ENCODE data around the gene KRTAP4-16.
"Not testable (repeated sequence)": the region's sequence is repeated elsewhere in the genome, so short reads cannot be mapped to it uniquely, and the experiment has no call there.

Gene KRTAP4-16

DNA sequence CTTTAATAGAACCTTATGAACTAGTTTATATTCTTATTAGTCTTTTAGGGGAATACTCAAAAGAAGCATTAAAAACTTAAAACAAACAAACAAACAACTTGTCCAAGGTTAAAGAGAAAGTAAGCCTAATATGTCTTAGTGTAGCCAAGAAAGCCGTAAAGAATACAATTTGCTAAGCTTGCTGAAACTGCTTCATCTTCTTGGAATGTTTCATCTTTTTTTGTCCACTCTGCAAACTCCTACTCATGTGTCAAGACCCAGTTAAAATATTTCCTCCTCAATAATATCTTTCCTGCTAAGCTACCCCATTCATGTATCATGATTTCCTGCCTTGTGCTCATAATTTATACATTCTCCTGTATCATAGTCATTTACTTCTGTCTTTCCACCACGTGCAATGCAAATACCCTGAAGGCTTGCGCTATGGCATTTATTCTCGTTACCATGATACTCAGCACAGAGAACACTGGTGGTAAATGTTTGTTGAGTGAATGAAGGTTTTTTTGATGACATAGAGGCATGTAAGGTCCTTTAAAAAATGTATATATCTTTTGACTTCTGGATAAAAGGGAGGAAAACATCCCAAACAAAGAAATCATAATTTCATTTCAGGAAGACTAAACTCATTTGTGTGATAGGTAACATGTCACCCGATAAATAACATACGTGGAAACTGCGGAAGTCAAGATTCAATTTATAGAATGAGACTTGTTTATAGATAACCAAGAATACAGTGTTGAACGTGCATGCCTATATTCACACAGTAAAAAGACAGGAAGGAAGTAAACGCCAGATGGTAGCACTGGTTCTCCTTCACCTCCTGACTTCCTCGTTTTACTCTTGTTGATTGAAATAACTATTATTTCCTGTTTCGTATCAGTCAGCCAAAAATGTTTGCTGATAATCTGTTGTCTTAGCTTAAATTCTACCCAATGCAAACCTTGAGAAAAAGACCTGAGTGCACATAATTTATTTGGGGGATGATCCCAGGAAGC is 18.0 kb upstream of the KRTAP4-16 start:
- DNase-seq (ENCODE audit: low spot score) = not testable (repeated sequence)

DNA sequence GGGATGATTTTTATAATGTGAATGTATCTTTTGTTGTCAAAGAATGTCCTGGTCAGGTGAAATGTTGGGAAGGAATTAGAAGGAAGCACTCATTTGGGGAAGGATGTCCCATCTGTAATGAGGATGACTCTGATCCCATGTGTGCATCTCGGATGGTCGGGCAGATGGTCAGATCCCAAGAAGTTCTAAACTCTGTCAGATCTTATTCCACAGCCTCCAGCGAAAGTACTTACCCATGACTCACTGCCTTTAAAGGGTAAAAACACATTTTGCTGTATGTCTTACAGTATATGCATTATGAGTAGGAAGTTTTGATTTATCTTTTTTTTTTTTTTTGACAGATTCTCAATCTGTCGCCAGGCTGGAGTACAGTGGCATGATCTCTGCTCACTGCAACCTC is 16.7 kb upstream of the KRTAP4-16 start:
- DNase-seq (ENCODE audit: low spot score) = no peak

DNA sequence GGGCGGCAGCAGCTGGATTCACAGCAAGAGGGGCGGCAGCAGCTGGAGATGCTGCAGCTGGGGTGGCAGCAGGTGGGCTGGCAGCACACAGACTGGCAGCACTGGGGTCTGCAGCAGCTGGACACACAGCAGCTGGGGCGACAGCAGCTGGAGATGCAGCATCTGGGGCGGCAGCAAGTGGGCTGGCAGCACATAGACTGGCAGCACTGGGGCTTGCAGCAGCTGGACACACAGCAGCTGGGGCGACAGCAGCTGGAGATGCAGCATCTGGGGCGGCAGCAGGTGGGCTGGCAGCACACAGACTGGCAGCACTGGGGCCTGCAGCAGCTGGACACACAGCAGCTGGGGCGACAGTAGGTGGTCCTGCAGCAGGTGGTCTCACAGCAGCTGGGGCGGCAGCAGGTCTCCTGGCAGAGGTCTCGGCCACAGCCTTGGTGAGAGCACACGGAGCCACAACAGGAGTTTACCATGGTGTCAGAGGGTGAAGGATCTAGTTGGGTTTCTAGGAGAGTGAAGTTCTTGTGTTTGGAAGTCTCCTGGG is 15.9 kb upstream of the KRTAP4-16 start, which contains the start of gene KRTAP4-11:
TSS of gene KRTAP4-11 (minus strand) at position 528 of the 541 bp plus-strand sequence. CDS start at position 470, 58 bp downstream.
- not testable (repeated sequence) for DNase-seq (ENCODE audit: low spot score)

DNA sequence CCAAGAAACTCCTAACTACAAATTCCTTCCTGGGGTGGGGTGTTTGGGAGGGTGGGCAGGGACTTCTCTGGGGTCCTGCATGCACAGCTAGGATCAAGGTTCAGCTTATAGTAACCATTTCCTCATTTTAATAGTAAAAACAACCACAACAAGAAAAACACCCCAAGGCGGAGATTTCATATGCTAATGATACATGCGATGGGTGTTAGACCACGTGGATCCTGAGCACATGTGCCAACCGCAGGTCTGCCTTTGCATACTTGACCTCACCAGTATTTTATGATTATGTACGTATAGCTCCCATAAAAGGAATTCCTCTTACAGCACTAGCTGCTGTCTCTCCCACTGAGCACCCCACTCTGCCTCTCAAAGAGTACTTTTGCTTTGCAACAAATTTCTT is 14.3 kb upstream of the KRTAP4-16 start:
- no peak for DNase-seq (ENCODE audit: low spot score)

DNA sequence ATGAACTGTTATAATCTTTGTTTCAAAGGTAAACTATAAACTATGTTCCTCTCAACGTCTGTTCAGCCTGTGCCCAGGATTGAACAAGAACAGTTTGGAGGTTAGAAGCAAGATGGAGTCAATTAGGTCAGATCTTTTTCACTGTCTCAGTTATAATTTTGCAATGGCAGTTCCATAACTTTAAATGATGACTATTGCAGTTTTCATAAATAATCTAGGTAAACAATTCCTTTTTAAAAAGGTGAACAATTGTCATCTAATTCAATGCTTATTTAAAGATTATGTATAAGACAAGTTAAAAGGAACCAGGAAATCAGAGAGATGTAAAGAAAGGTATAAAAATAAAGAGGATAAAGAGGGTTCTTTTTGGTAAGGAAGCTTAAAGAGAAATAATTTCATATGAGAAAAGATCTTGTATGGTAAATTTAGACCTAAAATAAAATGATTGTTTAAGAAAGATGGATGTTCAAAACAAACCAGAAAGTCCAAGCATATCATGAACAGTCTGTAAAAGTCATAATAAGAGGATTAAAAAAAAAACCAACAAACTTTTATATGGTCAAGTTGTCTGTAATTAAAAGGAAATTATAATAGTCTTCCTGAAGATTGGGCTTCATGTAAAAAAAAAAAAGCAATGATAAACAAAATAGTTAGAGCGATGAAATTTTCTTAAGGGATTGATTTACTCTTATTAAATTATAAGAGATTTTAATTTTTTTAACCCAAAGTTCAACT is 9.3 kb upstream of the KRTAP4-16 start:
- no peak for DNase-seq (ENCODE audit: low spot score)

DNA sequence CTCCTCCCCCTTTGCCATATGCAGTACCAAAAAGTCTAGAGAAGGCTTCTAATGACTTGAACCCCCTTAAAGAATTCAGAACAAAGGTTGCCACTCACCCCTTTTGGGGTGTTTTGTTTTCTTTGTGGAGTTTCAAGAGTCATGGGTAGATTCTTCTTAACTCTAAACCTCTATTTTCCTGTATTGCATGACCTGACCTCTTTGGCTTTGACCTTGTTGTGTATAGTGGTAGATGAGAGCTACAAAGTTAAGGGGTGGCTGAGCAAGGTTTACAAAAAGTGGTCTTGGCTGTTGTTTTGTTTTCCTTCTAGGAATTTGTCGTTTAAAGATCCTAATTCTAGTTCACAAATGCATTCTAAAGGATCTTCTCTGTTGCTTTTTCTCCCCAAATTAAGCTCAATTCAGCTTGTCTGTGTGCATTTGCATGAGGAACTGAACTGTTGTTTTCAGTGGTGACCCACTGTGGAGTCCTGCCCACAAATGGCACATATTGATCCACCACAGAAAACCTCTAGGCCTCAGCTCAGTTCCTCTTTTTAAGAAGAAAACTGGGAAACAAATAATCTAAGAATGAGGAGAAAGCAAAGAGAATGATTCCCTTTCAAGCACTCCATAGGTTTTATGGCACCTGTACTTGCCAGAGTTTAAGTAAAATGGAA is 6.8 kb upstream of the KRTAP4-16 start:
- not testable (repeated sequence) for DNase-seq (ENCODE audit: low spot score)

DNA sequence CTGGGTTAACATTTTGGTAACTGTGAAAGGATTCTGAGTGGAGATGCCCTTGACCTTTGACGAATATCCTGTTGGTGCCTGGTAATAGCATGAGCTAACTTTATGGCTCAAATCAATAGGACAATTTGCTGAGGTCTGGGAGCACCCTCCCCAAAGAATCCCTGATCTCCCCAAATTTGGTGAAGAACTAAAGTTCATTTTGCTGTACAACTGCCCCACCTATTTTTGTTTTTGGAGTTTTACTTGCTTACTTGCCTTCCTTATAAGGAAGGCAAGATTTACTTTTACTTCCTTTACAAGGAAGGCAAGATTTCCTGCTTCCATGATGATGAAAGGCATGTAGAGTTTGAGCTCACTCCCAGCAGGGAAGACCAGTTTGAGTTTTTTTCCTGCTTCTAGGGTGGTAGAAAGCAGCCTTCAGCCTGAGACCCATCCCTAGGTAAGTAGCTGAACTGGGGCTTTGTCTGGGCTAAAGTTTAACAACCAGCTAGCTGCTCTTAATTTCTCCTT is 6.0 kb upstream of the KRTAP4-16 start:
- no peak for DNase-seq (ENCODE audit: low spot score)

DNA sequence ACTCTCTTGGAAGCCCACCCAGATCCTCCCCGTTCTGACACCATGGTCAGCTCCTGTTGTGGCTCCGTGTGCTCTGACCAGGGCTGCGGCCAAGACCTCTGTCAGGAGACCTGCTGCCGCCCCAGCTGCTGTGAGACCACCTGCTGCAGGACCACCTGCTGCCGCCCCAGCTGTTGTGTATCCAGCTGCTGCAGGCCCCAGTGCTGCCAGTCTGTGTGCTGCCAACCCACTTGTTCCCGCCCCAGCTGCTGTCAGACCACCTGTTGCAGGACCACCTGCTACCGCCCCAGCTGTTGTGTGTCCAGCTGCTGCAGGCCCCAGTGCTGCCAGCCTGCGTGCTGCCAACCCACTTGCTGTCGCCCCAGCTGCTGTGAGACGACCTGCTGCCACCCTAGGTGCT is 3.3 kb upstream of the KRTAP4-16 start, which contains the start of gene KRTAP4-9:
TSS of gene KRTAP4-9 (plus strand) at position 43 of the 400 bp plus-strand sequence. CDS start at position 43, 0 bp downstream.
- not testable (repeated sequence) for DNase-seq (ENCODE audit: low spot score)

DNA sequence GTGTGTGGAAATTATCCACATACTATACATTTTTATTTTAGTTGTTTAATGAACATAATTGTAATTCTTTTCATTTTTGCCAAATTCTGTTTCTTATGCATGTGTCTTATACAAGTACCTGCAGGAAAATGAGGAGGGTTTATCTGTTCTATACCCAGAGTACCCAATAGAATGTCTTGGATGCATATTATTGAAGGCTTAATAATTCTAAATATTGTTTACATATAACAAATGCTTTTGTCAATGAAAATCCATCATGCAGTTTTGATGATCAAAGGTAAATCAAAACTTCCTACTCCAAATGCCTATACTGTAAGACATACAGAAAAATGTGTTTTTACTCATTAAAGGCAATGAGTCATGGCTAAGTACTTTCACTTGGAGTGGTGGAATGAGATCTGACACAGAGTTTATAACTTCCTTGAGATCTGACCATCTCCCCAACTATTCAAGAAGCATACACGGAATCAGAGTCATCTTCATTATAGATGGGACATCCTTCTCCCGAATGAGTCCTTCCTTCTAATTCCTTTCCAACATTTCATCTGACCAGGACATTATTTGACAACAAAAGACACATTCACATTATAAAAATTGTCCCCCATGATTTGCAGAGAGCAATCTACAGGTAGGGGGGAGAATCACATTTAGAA is 2.5 kb upstream of the KRTAP4-16 start:
- DNase-seq (ENCODE audit: low spot score) = not testable (repeated sequence)

DNA sequence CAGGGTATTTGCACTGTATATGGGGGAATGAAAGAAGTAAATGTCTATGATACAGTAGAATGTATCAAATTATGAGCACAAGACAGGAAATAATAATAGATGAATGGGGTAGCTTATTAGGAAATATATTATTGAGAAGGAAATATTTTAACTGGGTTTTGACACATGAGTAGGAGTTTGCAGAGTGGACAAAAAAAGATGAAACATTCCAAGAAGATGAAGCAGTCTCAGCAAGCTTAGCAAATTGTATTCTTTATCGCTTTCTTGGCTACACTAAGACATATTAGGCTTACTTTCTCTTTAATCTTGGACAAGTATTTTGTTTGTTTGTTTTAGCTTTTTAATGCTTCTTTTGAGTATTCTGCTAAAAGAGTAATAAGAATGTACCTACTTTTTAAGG is 1.9 kb upstream of the KRTAP4-16 start:
- no peak for DNase-seq (ENCODE audit: low spot score)

DNA sequence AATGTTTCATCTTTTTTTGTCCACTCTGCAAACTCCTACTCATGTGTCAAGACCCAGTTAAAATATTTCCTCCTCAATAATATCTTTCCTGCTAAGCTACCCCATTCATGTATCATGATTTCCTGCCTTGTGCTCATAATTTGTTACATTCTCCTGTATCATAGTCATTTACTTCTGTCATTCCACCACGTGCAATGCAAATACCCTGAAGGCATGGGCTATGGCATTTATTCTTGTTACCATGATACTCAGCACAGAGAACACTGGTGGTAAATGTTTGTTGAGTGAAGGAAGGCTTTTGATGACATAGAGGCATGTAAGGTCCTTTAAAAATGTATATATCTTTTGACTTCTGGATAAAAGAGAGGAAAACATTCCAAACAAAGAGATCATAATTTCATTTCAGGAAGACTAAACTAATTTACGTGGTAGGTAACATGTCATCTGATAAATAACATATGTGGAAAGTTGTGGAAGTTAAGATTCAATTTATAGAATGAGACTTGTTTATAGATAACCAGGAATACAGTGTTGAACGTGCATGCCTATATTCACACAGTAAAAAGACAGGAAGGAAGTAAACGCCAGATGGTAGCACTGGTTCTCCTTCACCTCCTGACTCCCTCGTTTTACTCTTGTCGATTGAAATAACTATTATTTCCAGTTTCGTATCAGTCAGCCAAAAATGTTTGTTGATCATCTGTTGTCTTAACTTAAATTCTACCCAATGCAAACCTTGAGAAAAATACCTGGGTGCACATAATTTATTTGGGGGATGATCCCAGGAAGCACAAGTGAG is 2.1 kb downstream of the KRTAP4-16 start:
- not testable (repeated sequence) for DNase-seq (ENCODE audit: low spot score)

DNA sequence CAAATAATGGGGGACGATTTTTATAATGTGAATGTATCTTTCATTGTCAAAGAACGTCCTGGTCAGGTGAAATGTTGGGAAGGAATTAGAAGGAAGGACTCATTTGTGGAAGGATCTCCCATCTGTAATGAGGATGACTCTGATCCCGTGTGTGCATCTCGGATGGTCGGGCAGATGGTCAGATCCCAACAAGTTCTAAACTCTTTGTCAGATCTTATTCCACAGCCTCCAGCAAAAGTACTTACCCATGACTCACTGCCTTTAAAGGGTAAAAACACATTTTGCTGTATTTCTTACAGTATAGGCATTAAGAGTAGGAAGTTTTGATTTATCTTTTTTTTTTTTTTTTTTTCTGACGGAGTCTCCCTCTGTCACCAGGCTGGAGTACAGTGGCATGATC is 3.5 kb downstream of the KRTAP4-16 start:
- DNase-seq (ENCODE audit: low spot score) = no peak

DNA sequence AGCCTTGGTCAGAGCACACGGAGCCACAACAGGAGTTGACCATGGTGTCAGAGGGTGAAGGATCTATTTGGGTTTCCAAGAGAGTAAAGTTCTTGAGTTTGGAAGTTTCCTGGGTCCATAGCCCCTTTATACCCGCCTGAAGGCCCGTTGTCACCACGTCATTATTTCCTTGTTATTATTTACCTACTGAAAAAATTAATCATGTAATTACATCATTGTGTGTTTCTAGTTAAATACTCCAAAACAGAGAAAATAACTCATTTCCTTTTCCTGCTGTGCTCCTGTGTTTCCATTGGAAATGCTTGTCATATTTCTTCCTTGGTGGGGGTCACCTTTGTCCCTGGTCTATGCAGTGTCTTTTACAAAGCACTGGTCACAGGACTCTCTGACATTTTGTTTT is 4.0 kb downstream of the KRTAP4-16 start, which contains the start of gene KRTAP4-8:
TSS of gene KRTAP4-8 (minus strand) at position 101 of the 400 bp plus-strand sequence. CDS start at position 43, 58 bp downstream.
- no peak for DNase-seq (ENCODE audit: low spot score)

DNA sequence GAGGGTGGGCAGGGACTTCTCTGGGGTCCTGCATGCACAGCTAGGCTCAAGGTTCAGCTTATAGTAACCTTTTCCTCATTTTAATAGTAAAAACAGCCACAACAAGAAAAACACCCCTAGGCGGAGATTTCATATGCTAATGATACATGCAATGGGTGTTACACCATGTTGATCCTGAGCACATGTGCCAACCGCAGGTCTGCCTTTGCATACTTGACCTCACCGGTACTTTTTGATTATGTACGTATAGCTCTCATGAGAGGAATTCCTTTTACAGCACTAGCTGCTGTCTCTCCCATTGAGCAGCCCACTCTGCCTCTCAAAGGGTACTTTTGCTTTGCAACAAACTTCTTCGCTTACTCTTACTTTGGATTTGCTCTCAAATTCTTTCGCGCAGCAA is 6.0 kb downstream of the KRTAP4-16 start:
- no peak for DNase-seq (ENCODE audit: low spot score)

DNA sequence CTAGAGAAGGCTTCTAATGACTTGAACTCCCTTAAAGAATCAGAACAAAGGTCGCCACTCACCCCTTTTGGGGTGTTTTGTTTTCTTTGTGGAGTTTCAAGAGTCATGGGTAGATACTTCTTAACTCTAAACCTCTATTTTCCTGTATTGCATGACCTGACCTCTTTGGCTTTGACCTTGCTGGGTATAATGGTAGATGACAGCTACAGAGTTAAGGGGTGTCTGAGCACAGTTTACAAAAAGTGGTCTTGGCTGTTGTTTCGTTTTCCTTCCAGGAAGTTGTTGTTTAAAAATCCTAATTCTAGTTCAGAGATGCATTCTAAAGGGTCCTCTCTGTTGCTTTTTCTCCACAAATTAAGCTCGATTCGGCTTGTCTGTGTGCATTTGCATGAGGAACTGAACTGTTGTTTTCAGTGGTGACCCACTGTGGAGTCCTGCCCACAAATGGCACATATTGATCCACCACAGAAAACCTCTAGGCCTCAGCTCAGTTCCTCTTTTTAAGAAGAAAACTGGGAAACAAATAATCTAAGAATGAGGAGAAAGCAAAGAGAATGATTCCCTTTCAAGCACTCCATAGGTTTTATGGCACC is 13.2 kb downstream of the KRTAP4-16 start:
- DNase-seq (ENCODE audit: low spot score) = not testable (repeated sequence)

DNA sequence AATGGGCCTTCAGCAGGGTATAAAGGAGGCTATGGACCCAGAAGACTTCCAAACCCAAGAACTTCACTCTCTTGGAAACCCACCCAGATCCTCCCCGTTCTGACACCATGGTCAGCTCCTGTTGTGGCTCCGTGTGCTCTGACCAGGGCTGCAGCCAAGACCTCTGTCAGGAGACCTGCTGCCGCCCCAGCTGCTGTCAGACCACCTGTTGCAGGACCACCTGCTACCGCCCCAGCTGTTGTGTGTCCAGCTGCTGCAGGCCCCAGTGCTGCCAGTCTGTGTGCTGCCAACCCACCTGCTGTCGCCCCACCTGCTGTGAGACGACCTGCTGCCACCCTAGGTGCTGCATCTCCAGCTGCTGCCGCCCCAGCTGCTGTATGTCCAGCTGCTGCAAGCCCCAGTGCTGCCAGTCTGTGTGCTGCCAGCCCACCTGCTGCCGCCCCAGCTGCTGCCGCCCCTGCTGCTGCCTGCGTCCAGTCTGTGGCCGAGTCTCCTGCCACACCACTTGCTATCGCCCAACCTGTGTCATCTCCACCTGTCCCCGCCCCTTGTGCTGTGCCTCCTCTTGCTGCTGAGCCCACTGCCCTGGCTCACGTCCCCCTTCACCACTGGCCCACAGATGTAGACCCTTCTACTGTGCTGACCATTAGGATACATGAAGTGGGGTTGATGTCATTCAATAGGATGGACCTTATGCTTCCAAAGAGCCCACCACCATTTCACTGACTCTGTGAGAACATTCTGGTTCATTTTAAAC is 17.7 kb downstream of the KRTAP4-16 start, which contains the start of gene KRTAP4-7:
TSS of gene KRTAP4-7 (plus strand) at position 51 of the 757 bp plus-strand sequence. CDS start at position 108, 57 bp downstream.
- not testable (repeated sequence) for DNase-seq (ENCODE audit: low spot score)

DNA sequence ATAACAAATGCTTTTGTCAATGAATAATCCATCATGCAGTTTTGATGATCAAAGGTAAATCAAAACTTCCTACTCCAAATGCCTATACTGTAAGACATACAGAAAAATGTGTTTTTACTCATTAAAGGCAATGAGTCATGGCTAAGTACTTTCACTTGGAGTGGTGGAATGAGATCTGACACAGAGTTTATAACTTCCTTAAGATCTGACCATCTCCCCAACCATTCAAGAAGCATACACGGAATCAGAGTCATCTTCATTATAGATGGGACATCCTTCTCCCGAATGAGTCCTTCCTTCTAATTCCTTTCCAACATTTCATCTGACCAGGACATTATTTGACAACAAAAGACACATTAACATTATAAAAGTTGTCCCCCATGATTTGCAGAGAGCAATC is 18.6 kb downstream of the KRTAP4-16 start:
- DNase-seq (ENCODE audit: low spot score) = not testable (repeated sequence)

DNA sequence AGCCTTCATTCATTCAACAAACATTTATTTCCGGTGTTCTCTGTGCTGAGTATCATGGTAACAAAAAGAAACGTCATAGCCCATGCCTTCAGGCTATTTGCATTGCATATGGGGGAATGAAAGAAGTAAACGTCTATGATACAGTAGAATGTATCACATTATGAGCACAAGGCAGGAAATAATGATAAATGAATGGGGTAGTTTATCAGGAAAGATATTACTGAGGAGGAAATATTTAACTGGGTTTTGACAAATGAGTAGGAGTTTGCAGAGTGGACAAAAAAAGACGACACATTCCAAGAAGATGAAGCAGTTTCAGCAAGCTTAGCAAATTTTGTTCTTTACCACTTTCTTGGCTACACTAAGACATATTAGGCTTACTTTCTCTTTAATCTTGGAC is 19.4 kb downstream of the KRTAP4-16 start:
- DNase-seq (ENCODE audit: low spot score) = no peak

DNA sequence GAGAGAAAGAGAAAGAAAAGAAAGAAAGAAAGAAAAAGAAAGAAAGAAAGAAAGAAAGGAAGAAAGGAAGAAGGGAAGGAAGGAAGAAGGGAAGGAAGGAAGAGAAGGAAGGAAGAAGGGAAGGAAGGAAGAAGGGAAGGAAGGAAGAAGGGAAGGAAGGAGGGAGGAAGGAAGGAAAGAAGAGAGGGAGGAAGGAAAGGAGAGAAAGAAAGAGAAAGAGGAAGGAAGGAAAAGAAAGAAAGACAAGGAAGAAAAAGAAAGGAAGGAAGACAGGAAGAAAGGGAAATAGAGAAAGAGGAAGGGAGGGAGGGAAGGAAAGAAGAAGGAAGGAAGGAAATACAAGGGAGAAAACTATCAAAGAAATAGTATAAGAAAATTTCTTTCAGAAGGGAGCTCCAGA is 25.2 kb downstream of the KRTAP4-16 start:
- no peak for DNase-seq (ENCODE audit: low spot score)
